Spleen (tissue), 11 donors: ENCODE results near the gene EPS8L3. TPM values are rescaled to one million over a fixed set of nuclear protein-coding genes. Genes with fewer than 3 reads are reported as not detected.

ENCODE experiments used
- DNase-seq: peaks from one replicate; pipeline ENCODE4 v3.0.0-alpha.2; 2020
- H3K27ac ChIP-seq, 8 donors: fragments of 200-600 bp; sonication (generic) in 7 of 8; 1 replicate in 4 of 8; 2 replicates in 4 of 8; pipeline versions ENCODE4 v1.5.0 to v1.8.0; 2016 to 2021; ENCODE audit warnings: inconsistent platforms in 4 of 8, mild to moderate bottlenecking in 4 of 8, moderate library complexity in 1 of 8
- H3K27me3 ChIP-seq, 7 donors: fragments of 200-600 bp; sonication (generic) in 6 of 7; replicated peaks in 1 of 7; 1 replicate in 4 of 7; 2 replicates in 3 of 7; pipeline versions ENCODE4 v1.5.0 to v1.8.0; 2016 to 2021; ENCODE audit warnings: inconsistent platforms in 3 of 7, mild to moderate bottlenecking in 1 of 7
- H3K36me3 ChIP-seq, 6 donors: fragments of 200-600 bp; sonication (generic) in 5 of 6; 1 replicate in 4 of 6; 2 replicates in 2 of 6; pipeline versions ENCODE4 v1.5.0 to v1.8.0; 2016 to 2021; ENCODE audit warnings: inconsistent platforms in 2 of 6
- H3K4me1 ChIP-seq, 6 donors: fragments of 200-600 bp; sonication (generic) in 5 of 6; 1 replicate in 3 of 6; 2 replicates in 3 of 6; pipeline versions ENCODE4 v1.5.0 to v1.8.0; 2016 to 2021; ENCODE audit warnings: inconsistent platforms in 3 of 6
- H3K4me3 ChIP-seq, 8 donors: fragments of 200-600 bp; sonication (generic) in 7 of 8; 1 replicate in 4 of 8; 2 replicates in 4 of 8; pipeline versions ENCODE4 v1.5.0 to v1.8.0; 2016 to 2021; ENCODE audit warnings: inconsistent platforms in 4 of 8, mild to moderate bottlenecking in 4 of 8, moderate library complexity in 2 of 8
- H3K9me3 ChIP-seq, 8 donors: fragments of 200-600 bp; sonication (generic) in 7 of 8; 1 replicate in 4 of 8; 2 replicates in 4 of 8; pipeline versions ENCODE4 v1.5.0 to v1.8.0; 2016 to 2021; ENCODE audit warnings: inconsistent platforms in 4 of 8
- POLR2A ChIP-seq, 3 donors: fragments of 450-650 bp; IDR thresholded peaks; one replicate each; pipeline ENCODE4 v1.5.1; 2017; ENCODE audit warnings: antibody characterized with exemption in 3 of 3, mild to moderate bottlenecking in 1 of 3
- POLR2AphosphoS5 ChIP-seq, 3 donors: sonication (generic); formaldehyde crosslinking; IDR thresholded peaks; one replicate each; pipeline ENCODE4 v1.5.1; 2017; ENCODE audit warnings: antibody characterized with exemption in 3 of 3
- WGBS, 5 donors: extraction: QIAGEN DNeasy Blood & Tissue Kit in 3 of 5; methylation state at CpG; one replicate each; pipeline versions ENCODE4 v1.1.5 to v1.1.7; 2013 to 2018; 5-methylcytosine and 5-hydroxymethylcytosine counted together
- intact Hi-C: fragments of 100-400 bp; cut with DNase I; formaldehyde crosslinking; loops from one replicate; pipeline ENCODE4 v1.15.0; 2023; ENCODE audit warnings: low total_unique reads
- polyA plus RNA-seq, 3 donors: library from polyadenylated mRNA; stranded (reverse); fragments of 200-250 nt; gene quantifications; one replicate each; pipeline ENCODE4 v1.2.1, GENCODE V29; 2013
- total RNA-seq, 7 donors: library from RNA; depleted of rRNA in 3 of 7; stranded (reverse); fragments of >200 nt in 3 of 7; fragmentation: NEBNext Ultra II Directional in 4 of 7; extraction: Animal tissue kit (Norgen Biotek cat#: 25700) in 4 of 7; gene quantifications; one replicate each; pipeline versions ENCODE4 v1.1.0 to v1.2.1, GENCODE V29; 2016 to 2021
- TF ChIP-seq, protein P1 (sequence below), 11 experiments: fragments of 200-600 bp in 7 of 11; fragments of 450-650 bp in 4 of 11; sonication (generic) in 4 of 11; IDR thresholded peaks in 8 of 11; conservative IDR thresholded peaks in 3 of 11; 1 replicate in 7 of 11; 2 replicates in 4 of 11; pipeline versions ENCODE4 v1.4.0 to v1.8.0; 2016 to 2021; ENCODE audit warnings: antibody characterized with exemption in 11 of 11, inconsistent platforms in 4 of 11, mild to moderate bottlenecking in 1 of 11
- donor health status: healthy with polysubstance abuse.
- donor health status: DM: no; HTN: no; CAD: no; lungs with moderate emphysema.
- donor health status: DM: no; HTN: no; CAD: no.
- donor health status: Bipolar disorder and iron deficiency.
- donor health status: healthy.
- donor health status: DM: no; HTN: no; CAD: no.
- donor health status: DM: yes; HTN: yes; CAD: no.

The EPS8L3 gene
- total and polyA plus RNA-seq, 10 donors: 1.2 TPM; not detected in 9

DNA sequence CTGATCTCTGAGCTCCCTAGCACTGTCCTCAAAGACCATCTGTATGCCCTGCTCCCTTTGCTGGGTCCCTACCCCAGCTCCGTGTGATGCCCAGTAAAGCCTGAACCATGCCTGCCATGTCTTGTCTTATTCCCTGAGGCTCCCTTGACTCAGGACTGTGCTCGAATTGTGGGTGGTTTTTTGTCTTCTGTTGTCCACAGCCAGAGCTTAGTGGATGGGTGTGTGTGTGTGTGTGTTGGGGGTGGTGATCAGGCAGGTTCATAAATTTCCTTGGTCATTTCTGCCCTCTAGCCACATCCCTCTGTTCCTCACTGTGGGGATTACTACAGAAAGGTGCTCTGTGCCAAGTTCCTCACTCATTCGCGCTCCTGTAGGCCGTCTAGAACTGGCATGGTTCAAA is 46.0 kb downstream of the EPS8L3 start:
- intact Hi-C loops: no loop called here
- TF ChIP-seq, protein P1, sequence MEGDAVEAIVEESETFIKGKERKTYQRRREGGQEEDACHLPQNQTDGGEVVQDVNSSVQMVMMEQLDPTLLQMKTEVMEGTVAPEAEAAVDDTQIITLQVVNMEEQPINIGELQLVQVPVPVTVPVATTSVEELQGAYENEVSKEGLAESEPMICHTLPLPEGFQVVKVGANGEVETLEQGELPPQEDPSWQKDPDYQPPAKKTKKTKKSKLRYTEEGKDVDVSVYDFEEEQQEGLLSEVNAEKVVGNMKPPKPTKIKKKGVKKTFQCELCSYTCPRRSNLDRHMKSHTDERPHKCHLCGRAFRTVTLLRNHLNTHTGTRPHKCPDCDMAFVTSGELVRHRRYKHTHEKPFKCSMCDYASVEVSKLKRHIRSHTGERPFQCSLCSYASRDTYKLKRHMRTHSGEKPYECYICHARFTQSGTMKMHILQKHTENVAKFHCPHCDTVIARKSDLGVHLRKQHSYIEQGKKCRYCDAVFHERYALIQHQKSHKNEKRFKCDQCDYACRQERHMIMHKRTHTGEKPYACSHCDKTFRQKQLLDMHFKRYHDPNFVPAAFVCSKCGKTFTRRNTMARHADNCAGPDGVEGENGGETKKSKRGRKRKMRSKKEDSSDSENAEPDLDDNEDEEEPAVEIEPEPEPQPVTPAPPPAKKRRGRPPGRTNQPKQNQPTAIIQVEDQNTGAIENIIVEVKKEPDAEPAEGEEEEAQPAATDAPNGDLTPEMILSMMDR (IDR thresholded peaks at IDR 0.05 in 8 of 11, conservative IDR thresholded peaks at IDR 0.05 in 3 of 11): no peak
- TF ChIP-seq POLR2A (IDR thresholded peaks at IDR 0.05) (no peak), POLR2AphosphoS5 (IDR thresholded peaks at IDR 0.05) (no peak)
- Histone ChIP-seq H3K4me3 (no peak overlapping the region), H3K36me3 (no peaks in the 10 kb centered on the region), H3K27me3 (peaks cover 0 to under 1% (median 0%) of the 10 kb centered on the region in 7 donors), H3K4me1 (no peaks in the 10 kb centered on the region), H3K9me3 (no peaks in the 10 kb centered on the region), H3K27ac (no peak overlapping the region)
- DNase-seq: no peak
- WGBS, 5 donors: 84 to 96% (median 87%) methylated on average over 5 of the region's 5 CpGs

DNA sequence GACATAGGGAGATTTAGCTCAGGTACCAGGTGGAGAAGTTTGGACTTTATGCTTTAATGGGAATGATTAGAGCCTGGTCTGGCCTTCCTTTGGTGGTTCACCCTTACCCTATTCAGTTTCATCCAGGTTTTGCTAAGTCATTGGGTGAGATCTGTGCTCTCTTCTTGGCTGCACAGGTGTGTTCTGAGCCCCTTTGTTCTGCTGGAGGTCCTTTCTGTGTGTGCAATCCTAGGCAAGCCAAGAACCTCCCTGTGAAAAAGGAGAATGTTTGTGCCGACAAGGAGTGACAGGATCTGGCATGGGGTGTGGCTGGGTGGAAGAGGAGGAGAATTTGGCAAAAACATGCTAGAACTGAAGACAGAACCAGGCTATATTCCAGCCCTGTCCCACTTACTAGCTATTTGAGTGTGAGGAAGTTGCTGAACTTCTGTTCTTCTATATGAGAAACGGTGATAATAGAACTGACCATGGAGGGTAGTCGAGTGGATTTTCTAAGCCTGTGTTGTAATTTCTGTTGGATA is 47.1 kb downstream of the EPS8L3 start:
- Histone ChIP-seq H3K4me3 (no peak overlapping the region), H3K36me3 (no peaks in the 10 kb centered on the region), H3K27me3 (peaks cover 0 to 10% (median 0%) of the 10 kb centered on the region in 7 donors), H3K9me3 (no peaks in the 10 kb centered on the region), H3K4me1 (no peaks in the 10 kb centered on the region), H3K27ac (no peak overlapping the region)
- TF ChIP-seq, protein P1 (IDR thresholded peaks at IDR 0.05 in 8 of 11, conservative IDR thresholded peaks at IDR 0.05 in 3 of 11): no peak
- TF ChIP-seq POLR2AphosphoS5 (IDR thresholded peaks at IDR 0.05) (no peak), POLR2A (IDR thresholded peaks at IDR 0.05) (no peak)
- DNase-seq: no peak
- intact Hi-C loops: no loop called here
- 64 to 90% (median 69%) methylated on average over 3 of the region's 3 CpGs for WGBS, 5 donors

DNA sequence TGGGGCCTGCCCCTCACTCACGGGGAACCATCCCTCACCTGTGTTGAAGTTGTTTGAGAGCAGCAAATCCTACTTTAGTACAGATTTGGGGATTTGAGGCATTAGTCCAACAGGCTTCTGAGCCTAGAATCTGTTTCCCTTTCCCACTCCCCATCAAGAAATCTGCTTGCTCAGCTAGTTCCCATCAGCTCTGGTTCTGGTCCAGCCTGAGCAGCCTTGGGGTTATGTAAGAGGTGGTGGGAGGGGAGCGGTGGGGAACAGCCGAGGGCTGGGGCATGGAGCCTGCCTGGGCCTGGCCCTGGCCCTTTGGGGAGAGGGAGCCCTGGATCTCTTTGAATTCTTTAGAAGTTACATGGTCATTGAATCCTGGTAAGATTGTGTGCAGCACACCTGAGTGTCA is 47.6 kb downstream of the EPS8L3 start:
- TF ChIP-seq, protein P1 (IDR thresholded peaks at IDR 0.05 in 8 of 11, conservative IDR thresholded peaks at IDR 0.05 in 3 of 11): no peak
- TF ChIP-seq POLR2AphosphoS5 (IDR thresholded peaks at IDR 0.05) (no peak), POLR2A (IDR thresholded peaks at IDR 0.05) (no peak)
- H3K36me3 ChIP-seq: no peaks in the 10 kb centered on the region
- no peaks in the 10 kb centered on the region for H3K4me1 ChIP-seq
- H3K27me3 ChIP-seq: peaks cover 0 to 10% (median 0%) of the 10 kb centered on the region in 7 donors
- H3K27ac ChIP-seq: no peak overlapping the region
- H3K9me3 ChIP-seq: no peaks in the 10 kb centered on the region
- H3K4me3 ChIP-seq: no peak overlapping the region
- WGBS, 5 donors: 84 to 93% (median 86%) methylated on average over 3 of the region's 3 CpGs
- intact Hi-C loops: no loop called here
- no peak for DNase-seq

DNA sequence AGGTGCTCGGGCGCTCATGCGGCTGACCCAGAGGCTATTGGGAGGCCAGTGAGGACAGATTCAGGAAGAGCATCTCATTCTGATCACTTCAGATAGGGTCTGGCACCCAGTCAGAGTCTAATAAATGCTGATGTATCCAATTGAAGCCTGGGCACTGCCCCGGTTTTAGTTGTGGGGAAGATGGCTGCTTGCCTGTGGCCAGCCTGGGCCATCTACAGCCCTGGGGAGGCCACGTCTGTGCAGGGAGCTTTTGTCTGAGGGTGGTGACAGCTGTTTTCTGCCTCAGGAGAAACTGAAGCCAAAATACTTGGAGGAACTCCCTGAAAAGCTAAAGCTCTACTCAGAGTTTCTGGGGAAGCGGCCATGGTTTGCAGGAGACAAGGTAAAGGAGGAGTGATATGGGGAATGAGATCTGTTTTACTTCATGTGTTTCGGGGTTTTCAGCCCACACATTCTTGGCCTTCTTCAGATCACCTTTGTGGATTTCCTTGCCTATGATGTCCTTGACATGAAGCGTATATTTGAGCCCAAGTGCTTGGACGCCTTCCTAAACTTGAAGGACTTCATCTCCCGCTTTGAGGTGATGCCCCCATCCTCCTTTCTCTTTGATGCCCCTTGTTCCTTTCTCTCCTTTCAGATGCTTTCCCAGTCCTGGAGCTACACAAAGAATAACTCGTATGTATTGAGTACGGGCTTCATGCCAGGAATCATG is 48.9 kb downstream of the EPS8L3 start:
- Histone ChIP-seq H3K36me3 (no peaks in the 10 kb centered on the region), H3K27me3 (peaks cover 0 to 10% (median 0%) of the 10 kb centered on the region in 7 donors), H3K4me3 (no peak overlapping the region), H3K9me3 (peaks cover 0 to under 1% (median under 1%) of the 10 kb centered on the region in 8 donors), H3K4me1 (no peaks in the 10 kb centered on the region), H3K27ac (no peak overlapping the region)
- intact Hi-C loops: no loop called here
- no peak for DNase-seq
- WGBS, 5 donors: 86 to 93% (median 89%) methylated on average over 11 to 12 of the region's 12 CpGs
- TF ChIP-seq, protein P1 (IDR thresholded peaks at IDR 0.05 in 8 of 11, conservative IDR thresholded peaks at IDR 0.05 in 3 of 11): no peak
- TF ChIP-seq POLR2AphosphoS5 (IDR thresholded peaks at IDR 0.05) (no peak), POLR2A (IDR thresholded peaks at IDR 0.05) (no peak)
